H9 (cell line): ENCODE measurements around the gene OR4X2. TPM values are rescaled to one million over a fixed set of nuclear protein-coding genes. Genes with fewer than 3 reads are reported as not detected.
"Not testable (repeated sequence)": the region's sequence is repeated elsewhere in the genome, so short reads cannot be mapped to it uniquely, and the experiment has no call there.

Experiments
- DNase-seq: peaks from one replicate; pipeline ENCODE4 v3.0.0-alpha.2; 2017
- H2AFZ ChIP-seq: one replicate; pipeline ENCODE4 v1.6.1; 2013; ENCODE audit warnings: mild to moderate bottlenecking, low read length, control low read depth, moderate library complexity
- H2AK5ac ChIP-seq: 2 replicates; pipeline ENCODE4 v1.6.1; 2013; ENCODE audit warnings: low read length, control low read depth, mixed read lengths; ENCODE audit not compliant: insufficient read length
- H2BK120ac ChIP-seq: one replicate; pipeline ENCODE4 v1.6.1; 2013; ENCODE audit warnings: low read depth, mild to moderate bottlenecking, low read length, control low read depth, inconsistent platforms; ENCODE audit not compliant: poor library complexity, severe bottlenecking
- H2BK12ac ChIP-seq: 2 replicates; pipeline ENCODE4 v1.6.1; 2013; ENCODE audit warnings: low read length, control low read depth, mixed read lengths, low read depth; ENCODE audit not compliant: insufficient read length
- H2BK15ac ChIP-seq: 2 replicates; pipeline ENCODE4 v1.6.1; 2013; ENCODE audit warnings: low read depth, low read length, control low read depth
- H2BK20ac ChIP-seq: one replicate; pipeline ENCODE4 v1.6.1; 2013; ENCODE audit warnings: low read depth, mild to moderate bottlenecking, low read length, control low read depth, inconsistent platforms; ENCODE audit not compliant: poor library complexity, severe bottlenecking
- H2BK5ac ChIP-seq: 2 replicates; pipeline ENCODE4 v1.6.1; 2013; ENCODE audit warnings: low read length, control low read depth, mixed read lengths; ENCODE audit not compliant: insufficient read length
- H3K14ac ChIP-seq: 2 replicates; pipeline ENCODE4 v1.6.1; 2013; ENCODE audit warnings: low read length, control low read depth; ENCODE audit not compliant: insufficient read depth
- H3K18ac ChIP-seq: 2 replicates; pipeline ENCODE4 v1.6.1; 2013; ENCODE audit warnings: low read depth, mild to moderate bottlenecking, mixed read lengths, low read length, control low read depth; ENCODE audit not compliant: insufficient read length
- H3K23ac ChIP-seq: 2 replicates; pipeline ENCODE4 v1.6.1; 2013; ENCODE audit warnings: low read length, control low read depth, mixed read lengths, low read depth; ENCODE audit not compliant: insufficient read length
- H3K23me2 ChIP-seq: 2 replicates; pipeline ENCODE4 v1.6.1; 2013; ENCODE audit warnings: low read depth, mild to moderate bottlenecking, mixed read lengths, low read length, control low read depth; ENCODE audit not compliant: insufficient read length, poor library complexity, severe bottlenecking
- H3K27ac ChIP-seq: 2 replicates; pipeline ENCODE4 v1.5.1; 2013; ENCODE audit warnings: low read length, control low read depth, mixed read lengths, low read depth; ENCODE audit not compliant: insufficient read length
- H3K27me3 ChIP-seq: 2 replicates; pipeline ENCODE4 v1.6.1; 2013; ENCODE audit warnings: low read length, control low read depth, inconsistent platforms; ENCODE audit not compliant: insufficient read depth
- H3K4ac ChIP-seq: 2 replicates; pipeline ENCODE4 v1.6.1; 2013; ENCODE audit warnings: low read depth, mild to moderate bottlenecking, control low read depth, inconsistent platforms, low read length, moderate library complexity
- H3K4me1 ChIP-seq: 2 replicates; pipeline ENCODE4 v1.6.1; 2013; ENCODE audit warnings: low read length, control low read depth, inconsistent platforms; ENCODE audit not compliant: insufficient read depth
- H3K4me2 ChIP-seq: 2 replicates; pipeline ENCODE4 v1.6.1; 2013; ENCODE audit warnings: low read length, control low read depth, mixed read lengths; ENCODE audit not compliant: insufficient read length, insufficient read depth
- H3K56ac ChIP-seq: 2 replicates; pipeline ENCODE4 v1.6.1; 2013; ENCODE audit warnings: low read depth, mild to moderate bottlenecking, mixed read lengths, low read length, control low read depth; ENCODE audit not compliant: insufficient read length
- H3K79me1 ChIP-seq: 2 replicates; pipeline ENCODE4 v1.6.1; 2013; ENCODE audit warnings: low read depth, mild to moderate bottlenecking, moderate library complexity, low read length, control low read depth, inconsistent platforms; ENCODE audit not compliant: insufficient read depth, poor library complexity, severe bottlenecking
- H3K79me2 ChIP-seq: 2 replicates; pipeline ENCODE4 v1.6.1; 2013; ENCODE audit warnings: low read length, control low read depth, inconsistent platforms; ENCODE audit not compliant: insufficient read depth
- H3K9ac ChIP-seq: 2 replicates; pipeline ENCODE4 v1.6.1; 2013; ENCODE audit warnings: low read length, control low read depth, mixed read lengths; ENCODE audit not compliant: insufficient read length; ENCODE audit errors: extremely low read depth
- H3K9me3 ChIP-seq: one replicate; pipeline ENCODE4 v1.6.1; 2013; ENCODE audit warnings: low read depth, low read length, inconsistent platforms; ENCODE audit not compliant: control insufficient read depth
- H3T11ph ChIP-seq: one replicate; pipeline ENCODE4 v1.6.1; 2013; ENCODE audit warnings: mild to moderate bottlenecking, low read length, control low read depth, inconsistent platforms
- H4K20me1 ChIP-seq: one replicate; pipeline ENCODE4 v1.6.1; 2013; ENCODE audit not compliant: control insufficient read depth, insufficient read length, insufficient read depth
- H4K5ac ChIP-seq: 2 replicates; pipeline ENCODE4 v1.6.1; 2013; ENCODE audit warnings: low read depth, mild to moderate bottlenecking, mixed read lengths, low read length, control low read depth; ENCODE audit not compliant: insufficient read length
- H4K8ac ChIP-seq: replicated peaks from 2 replicates; pipeline ENCODE4 v1.6.1; 2013; ENCODE audit warnings: low read length, control low read depth, mixed read lengths, low read depth; ENCODE audit not compliant: insufficient read length
- H4K91ac ChIP-seq: 2 replicates; pipeline ENCODE4 v1.6.1; 2013; ENCODE audit warnings: low read depth, mild to moderate bottlenecking, moderate library complexity, mixed read lengths, low read length, control low read depth; ENCODE audit not compliant: insufficient read length
- H3K27ac Mint-ChIP-seq, 3 experiments: 2 replicates in 2 of 3; 3 replicates in 1 of 3; pipeline ENCODE4 v1.8.0; 2020 to 2021; ENCODE audit warnings: mixed read lengths in 3 of 3, mild to moderate bottlenecking in 1 of 3, moderate library complexity in 1 of 3
- H3K27me3 Mint-ChIP-seq: 2 replicates; pipeline ENCODE4 v1.8.0; 2021; ENCODE audit warnings: low read depth, mild to moderate bottlenecking, moderate library complexity, mixed read lengths
- H3K36me3 Mint-ChIP-seq, 3 experiments: 2 replicates in 2 of 3; 3 replicates in 1 of 3; pipeline ENCODE4 v1.8.0; 2020 to 2021; ENCODE audit warnings: low read depth in 3 of 3, mixed read lengths in 3 of 3; ENCODE audit not compliant: insufficient read depth in 1 of 3
- H3K4me1 Mint-ChIP-seq, 2 experiments: 2 replicates each; pipeline ENCODE4 v1.8.0; 2020; ENCODE audit warnings: mixed read lengths in 2 of 2
- H3K4me3 Mint-ChIP-seq, 2 experiments: 2 replicates in 1 of 2; 3 replicates in 1 of 2; pipeline ENCODE4 v1.8.0; 2020 to 2021; ENCODE audit warnings: mild to moderate bottlenecking in 2 of 2, mixed read lengths in 2 of 2, moderate library complexity in 1 of 2
- H3K9me3 Mint-ChIP-seq, 2 experiments: 2 replicates in 1 of 2; 3 replicates in 1 of 2; pipeline ENCODE4 v1.8.0; 2020; ENCODE audit warnings: mild to moderate bottlenecking in 2 of 2, mixed read lengths in 2 of 2, moderate library complexity in 1 of 2
- WGBS: extraction: QIAGEN DNeasy Blood & Tissue Kit; methylation state at CpG from one replicate; pipeline ENCODE4 v1.1.7; 2013; ENCODE audit warnings: missing lambda C conversion rate, low lambda C conversion rate, mixed read lengths; ENCODE audit not compliant: insufficient read length; ENCODE audit errors: extremely low coverage; 5-methylcytosine and 5-hydroxymethylcytosine counted together
- total RNA-seq: library from RNA; stranded (reverse); gene quantifications from 2 replicates; pipeline ENCODE4 v1.2.1, GENCODE V29; 2021
- TF ChIP-seq, protein P1 (sequence below): fragments of 200-600 bp; sonication (generic); conservative IDR thresholded peaks from 3 replicates; pipeline ENCODE4 v1.8.0; 2021; ENCODE audit warnings: antibody characterized with exemption, mild to moderate bottlenecking

Gene OR4X2
- total RNA-seq, 1 experiment from 2014 or later = not detected

- Histone ChIP-seq H3K27me3 (no peaks in the 10 kb centered on the region), H3K23me2 (no peaks in the 10 kb centered on the region), H3K9ac (no peak overlapping the region), H2AFZ (no peak overlapping the region), H2BK12ac (no peak overlapping the region), H2BK20ac (no peak overlapping the region), H3K79me2 (no peaks in the 10 kb centered on the region), H3K14ac (no peak overlapping the region), H2BK120ac (no peak overlapping the region), H3K4me1 (no peaks in the 10 kb centered on the region), H2BK5ac (no peak overlapping the region), H3K9me3 (peaks cover 41% of the 10 kb centered on the region), H3K4me2 (no peak overlapping the region), H2AK5ac (no peak overlapping the region), H3K79me1 (no peaks in the 10 kb centered on the region), H3K18ac (no peak overlapping the region), H3K4ac (no peak overlapping the region), H3K56ac (no peak overlapping the region), H3T11ph (no peak overlapping the region), H4K5ac (no peak overlapping the region), H2BK15ac (no peak overlapping the region), H4K8ac (no peak overlapping the region), H3K27ac (no peak overlapping the region), H4K91ac (no peak overlapping the region), H3K23ac (no peak overlapping the region), H4K20me1 (no peaks in the 10 kb centered on the region)
- DNase-seq = no peak
- no peak overlapping the region for H3K4me3 Mint-ChIP-seq
- no peaks in the 10 kb centered on the region for H3K4me1 Mint-ChIP-seq
- TF ChIP-seq, protein P1, sequence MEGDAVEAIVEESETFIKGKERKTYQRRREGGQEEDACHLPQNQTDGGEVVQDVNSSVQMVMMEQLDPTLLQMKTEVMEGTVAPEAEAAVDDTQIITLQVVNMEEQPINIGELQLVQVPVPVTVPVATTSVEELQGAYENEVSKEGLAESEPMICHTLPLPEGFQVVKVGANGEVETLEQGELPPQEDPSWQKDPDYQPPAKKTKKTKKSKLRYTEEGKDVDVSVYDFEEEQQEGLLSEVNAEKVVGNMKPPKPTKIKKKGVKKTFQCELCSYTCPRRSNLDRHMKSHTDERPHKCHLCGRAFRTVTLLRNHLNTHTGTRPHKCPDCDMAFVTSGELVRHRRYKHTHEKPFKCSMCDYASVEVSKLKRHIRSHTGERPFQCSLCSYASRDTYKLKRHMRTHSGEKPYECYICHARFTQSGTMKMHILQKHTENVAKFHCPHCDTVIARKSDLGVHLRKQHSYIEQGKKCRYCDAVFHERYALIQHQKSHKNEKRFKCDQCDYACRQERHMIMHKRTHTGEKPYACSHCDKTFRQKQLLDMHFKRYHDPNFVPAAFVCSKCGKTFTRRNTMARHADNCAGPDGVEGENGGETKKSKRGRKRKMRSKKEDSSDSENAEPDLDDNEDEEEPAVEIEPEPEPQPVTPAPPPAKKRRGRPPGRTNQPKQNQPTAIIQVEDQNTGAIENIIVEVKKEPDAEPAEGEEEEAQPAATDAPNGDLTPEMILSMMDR = no peak
- WGBS = no CpG with 5 or more reads among the region's 18 CpGs
- H3K27ac Mint-ChIP-seq = no peak overlapping the region
- peaks cover 0 to 23% (median 4%) of the 10 kb centered on the region in 3 experiments; a peak in 4 of 7 replicates for H3K36me3 Mint-ChIP-seq
- peaks cover 77 to 90% of the 10 kb centered on the region in 2 experiments for H3K9me3 Mint-ChIP-seq
- peaks cover 5% of the 10 kb centered on the region for H3K27me3 Mint-ChIP-seq
Measured at GRCh38 chr11:48228761-48229160, 16.1 kb upstream of the OR4X2 start.

- H3T11ph ChIP-seq, H3K4me1 ChIP-seq, H3K79me2 ChIP-seq, H3K14ac ChIP-seq, H3K9ac ChIP-seq, H3K4me2 ChIP-seq, H3K4me3 Mint-ChIP-seq, H3K56ac ChIP-seq, H3K18ac ChIP-seq, H2BK20ac ChIP-seq, H3K23ac ChIP-seq, H2BK120ac ChIP-seq, H3K27ac ChIP-seq, H2AK5ac ChIP-seq, H2BK15ac ChIP-seq, H3K4me1 Mint-ChIP-seq, H2BK12ac ChIP-seq, DNase-seq, H4K20me1 ChIP-seq, H2BK5ac ChIP-seq, H3K27me3 Mint-ChIP-seq, H3K23me2 ChIP-seq, H4K91ac ChIP-seq, H3K27ac Mint-ChIP-seq, H3K4ac ChIP-seq, H3K79me1 ChIP-seq, H2AFZ ChIP-seq, H3K27me3 ChIP-seq, H4K5ac ChIP-seq, H4K8ac ChIP-seq: not testable (repeated sequence)
- H3K9me3 ChIP-seq = peaks cover 35% of the 10 kb centered on the region
- H3K36me3 Mint-ChIP-seq = peaks cover 0 to 26% (median 5%) of the 10 kb centered on the region in 3 experiments; a peak in 5 of 7 replicates
- peaks cover 77 to 91% of the 10 kb centered on the region in 2 experiments for H3K9me3 Mint-ChIP-seq
- no CpG with 5 or more reads among the region's 11 CpGs for WGBS
Measured at GRCh38 chr11:48230057-48230456, 14.8 kb upstream of the OR4X2 start.
